Fibroblast of lung (primary cell): ENCODE measurements around the gene PLXNA4. TPM values are rescaled to one million over a fixed set of nuclear protein-coding genes. Genes with fewer than 3 reads are reported as not detected.

ENCODE experiments used
- DNase-seq, 2 donors: peaks; one replicate each; pipeline versions ENCODE4 v3.0.0 to v3.0.0-alpha.2; 2010; ENCODE audit warnings: low read depth in 2 of 2
- H2AFZ ChIP-seq: 2 replicates; pipeline ENCODE4 v1.5.1; 2012; ENCODE audit warnings: low read length, control low read depth, inconsistent platforms
- H3K27ac ChIP-seq: 2 replicates; pipeline ENCODE4 v1.5.1; 2011; ENCODE audit warnings: low read length, control low read depth; ENCODE audit not compliant: insufficient read depth
- H3K27me3 ChIP-seq: 2 replicates; pipeline ENCODE4 v1.5.1; 2011; ENCODE audit warnings: mild to moderate bottlenecking, low read length; ENCODE audit not compliant: control insufficient read depth, insufficient read depth
- H3K36me3 ChIP-seq: 2 replicates; pipeline ENCODE4 v1.5.1; 2011; ENCODE audit warnings: low read length; ENCODE audit not compliant: control insufficient read depth, insufficient read depth
- H3K4me1 ChIP-seq: 2 replicates; pipeline ENCODE4 v1.5.1; 2011; ENCODE audit warnings: low read length; ENCODE audit not compliant: control insufficient read depth, insufficient read depth; ENCODE audit errors: extremely low read depth
- H3K4me2 ChIP-seq: 2 replicates; pipeline ENCODE4 v1.5.1; 2011; ENCODE audit warnings: low read length, control low read depth; ENCODE audit not compliant: insufficient read depth; ENCODE audit errors: extremely low read depth
- H3K4me3 ChIP-seq, 4 experiments: fragments of 200-600 bp in 1 of 4; sonication (generic) in 1 of 4; replicated peaks in 1 of 4; 2 replicates each; pipeline ENCODE4 v1.5.1; 2011 to 2016; ENCODE audit warnings: low read length in 4 of 4, low read depth in 3 of 4, mild to moderate bottlenecking in 3 of 4, control low read depth in 2 of 4, inconsistent platforms in 1 of 4, mixed read lengths in 1 of 4; ENCODE audit not compliant: insufficient read depth in 1 of 4; ENCODE audit errors: control extremely low read depth in 1 of 4
- H3K79me2 ChIP-seq: 2 replicates; pipeline ENCODE4 v1.5.1; 2012; ENCODE audit warnings: mild to moderate bottlenecking, low read length, inconsistent platforms; ENCODE audit not compliant: control insufficient read depth, insufficient read depth
- H3K9ac ChIP-seq: 2 replicates; pipeline ENCODE4 v1.5.1; 2011; ENCODE audit warnings: mild to moderate bottlenecking, low read length, control low read depth; ENCODE audit not compliant: insufficient read depth
- H3K9me3 ChIP-seq: 2 replicates; pipeline ENCODE4 v1.5.1; 2012; ENCODE audit warnings: low read depth, low read length; ENCODE audit not compliant: control insufficient read depth, insufficient read depth
- H4K20me1 ChIP-seq: 2 replicates; pipeline ENCODE4 v1.5.1; 2011; ENCODE audit warnings: low read length; ENCODE audit not compliant: control insufficient read depth, insufficient read depth; ENCODE audit errors: extremely low read depth
- CTCF ChIP-seq, 2 donors: IDR thresholded peaks in 1 of 2; conservative IDR thresholded peaks in 1 of 2; 1 replicate in 1 of 2; 2 replicates in 1 of 2; pipeline ENCODE4 v1.5.1; 2011 to 2012; ENCODE audit warnings: low read length in 2 of 2, control low read depth in 1 of 2, inconsistent platforms in 1 of 2, low read depth in 1 of 2, mild to moderate bottlenecking in 1 of 2
- EZH2 ChIP-seq: IDR thresholded peaks from 2 replicates; pipeline ENCODE4 v1.5.1; 2012; ENCODE audit warnings: low read length, control low read depth, mild to moderate bottlenecking; ENCODE audit errors: missing control alignments
- polyA plus RNA-seq, 2 donors: library from polyadenylated mRNA; depleted of rRNA in 1 of 2; stranded (reverse) in 1 of 2; unstranded in 1 of 2; fragments of >200 nt; gene quantifications; 2 replicates each; pipeline ENCODE4 v1.2.1, GENCODE V29; 2011 to 2012; ENCODE audit warnings: missing spikeins in 1 of 2
- total RNA-seq: library from RNA; depleted of rRNA; stranded (reverse); fragments of >200 nt; gene quantifications from 2 replicates; pipeline ENCODE4 v1.2.1, GENCODE V29; 2014

The PLXNA4 gene
- total and polyA plus RNA-seq, 2 donors (not counting 1 experiment from before 2014, with no cell fraction given) = 1.2 to 1.5 TPM

DNA sequence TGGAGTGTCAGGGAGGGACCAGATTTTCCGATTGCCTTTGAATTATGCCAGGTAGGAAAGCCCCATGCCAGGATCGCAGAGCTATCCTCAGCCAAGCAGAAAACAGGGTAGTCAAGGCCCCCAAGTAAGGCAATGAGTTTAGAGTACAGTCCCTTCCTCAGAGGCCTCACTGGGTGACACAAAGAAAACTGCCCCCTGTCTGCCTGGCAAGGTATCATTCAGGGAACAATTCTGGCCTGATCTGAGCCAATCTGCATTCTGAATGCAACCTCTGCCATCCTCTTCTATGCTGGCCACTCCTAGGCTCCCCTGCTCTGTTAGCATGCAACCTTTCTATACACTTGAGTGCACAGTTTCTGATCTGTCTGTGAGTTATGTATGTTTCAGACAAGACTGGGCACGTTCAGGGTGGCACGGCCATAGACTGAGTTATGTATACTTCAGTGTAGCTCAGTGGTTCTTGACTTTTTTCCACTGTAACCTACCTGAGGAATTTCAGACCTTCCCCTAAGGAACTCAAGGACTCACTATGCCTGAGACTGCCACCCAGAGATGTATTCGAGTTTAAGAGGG, 336.8 kb downstream of the PLXNA4 start:
- no peaks in the 10 kb centered on the region for H3K9me3 ChIP-seq
- H3K4me3 ChIP-seq = no peak overlapping the region
- H3K27ac ChIP-seq = no peak overlapping the region
- TF ChIP-seq CTCF (conservative IDR thresholded peaks at IDR 0.05 in 1 of 2, IDR thresholded peaks at IDR 0.05 in 1 of 2; ENCODE audit: low read depth in 1 of 2, low read length in 2 of 2) (no peak), EZH2 (no peak)
- no peaks in the 10 kb centered on the region for H4K20me1 ChIP-seq
- H3K79me2 ChIP-seq = no peaks in the 10 kb centered on the region
- H3K27me3 ChIP-seq = no peaks in the 10 kb centered on the region
- H3K4me1 ChIP-seq = no peaks in the 10 kb centered on the region
- no peak overlapping the region for H3K4me2 ChIP-seq
- no peak for DNase-seq
- H3K9ac ChIP-seq = no peak overlapping the region
- H2AFZ ChIP-seq = no peak overlapping the region
- no peaks in the 10 kb centered on the region for H3K36me3 ChIP-seq

GRCh38 chr7:132234711-132235110, 341.6 kb downstream of the PLXNA4 start:
- Histone ChIP-seq H3K9ac (no peak overlapping the region), H3K79me2 (no peaks in the 10 kb centered on the region), H3K36me3 (no peaks in the 10 kb centered on the region), H3K4me2 (no peak overlapping the region), H2AFZ (no peak overlapping the region), H4K20me1 (no peaks in the 10 kb centered on the region), H3K4me3 (no peak overlapping the region), H3K27ac (no peak overlapping the region), H3K4me1 (no peaks in the 10 kb centered on the region), H3K9me3 (no peaks in the 10 kb centered on the region), H3K27me3 (no peaks in the 10 kb centered on the region)
- peak; percentile 10 to 20 for DNase-seq
- TF ChIP-seq CTCF (conservative IDR thresholded peaks at IDR 0.05 in 1 of 2, IDR thresholded peaks at IDR 0.05 in 1 of 2; ENCODE audit: low read depth in 1 of 2, low read length in 2 of 2) (no peak), EZH2 (no peak)

DNA sequence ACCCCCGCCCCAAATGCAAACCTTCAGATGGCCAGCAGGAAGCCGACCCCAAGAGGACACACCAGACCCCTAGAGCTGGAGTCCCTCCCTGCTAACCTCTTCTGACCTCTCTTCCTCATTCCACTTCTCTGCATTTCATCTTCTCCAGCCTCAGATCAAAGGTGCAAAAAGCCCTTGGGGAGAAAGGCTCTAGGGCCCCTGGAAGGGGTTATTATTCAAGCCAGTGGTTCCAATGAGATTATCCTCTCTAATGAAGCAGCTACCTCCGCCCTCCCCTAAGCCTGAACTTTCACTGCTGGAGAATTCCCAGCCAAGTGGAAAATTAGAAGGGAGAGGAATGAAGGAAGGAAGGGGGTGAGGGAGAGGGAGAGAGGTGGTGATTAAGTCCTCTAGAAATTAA, 343.9 kb downstream of the PLXNA4 start:
- no peak overlapping the region for H3K9ac ChIP-seq
- H3K36me3 ChIP-seq = no peaks in the 10 kb centered on the region
- no peaks in the 10 kb centered on the region for H4K20me1 ChIP-seq
- H3K79me2 ChIP-seq = no peaks in the 10 kb centered on the region
- DNase-seq = no peak
- TF ChIP-seq EZH2 (no peak), CTCF (conservative IDR thresholded peaks at IDR 0.05 in 1 of 2, IDR thresholded peaks at IDR 0.05 in 1 of 2; ENCODE audit: low read depth in 1 of 2, low read length in 2 of 2) (no peak)
- no peak overlapping the region for H3K4me3 ChIP-seq
- H3K4me1 ChIP-seq = no peaks in the 10 kb centered on the region
- H3K4me2 ChIP-seq = no peak overlapping the region
- H3K9me3 ChIP-seq = no peaks in the 10 kb centered on the region
- no peaks in the 10 kb centered on the region for H3K27me3 ChIP-seq
- no peak overlapping the region for H2AFZ ChIP-seq
- no peak overlapping the region for H3K27ac ChIP-seq
